SW480 (cell line): ENCODE measurements around the gene OST4.
A peak's percentile ranks its signal among the peaks of the same experiment; 100 is the strongest.

ENCODE experiments used
- DNase-seq: peaks from one replicate; pipeline ENCODE4 v3.0.0-alpha.2; 2016; ENCODE audit warnings: low spot score

Gene OST4

GRCh38 chr2:27025281-27025800, 46.1 kb downstream of the OST4 start:
- no peak for DNase-seq

DNA sequence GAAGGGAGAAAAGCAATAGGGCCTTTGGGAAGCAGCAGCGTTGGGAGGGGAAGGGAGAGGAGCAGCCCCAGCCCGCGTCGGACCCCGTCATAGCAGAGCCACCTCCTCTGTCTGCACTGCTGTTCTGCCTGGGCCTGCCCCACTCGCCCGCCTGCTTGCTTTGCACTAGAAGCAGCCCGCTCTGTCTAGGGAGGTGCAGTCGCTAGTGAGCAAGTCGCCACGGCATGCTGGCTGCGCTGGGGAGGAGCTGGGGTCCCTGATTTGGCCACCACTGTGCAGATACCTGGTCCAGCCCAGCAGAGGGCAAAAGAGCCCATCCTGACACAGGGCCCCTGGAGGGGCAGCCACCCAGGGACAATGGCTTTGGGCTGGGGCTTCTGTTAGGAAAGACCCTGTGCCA, 46.6 kb downstream of the OST4 start:
- no peak for DNase-seq

GRCh38 chr2:27024188-27024587, 47.3 kb downstream of the OST4 start:
- no peak for DNase-seq

GRCh38 chr2:27023740-27024139, 47.7 kb downstream of the OST4 start:
- no peak for DNase-seq

GRCh38 chr2:27021253-27022049, 50.0 kb downstream of the OST4 start:
- DNase-seq: peak; percentile 98
